Activated CD8-positive, alpha-beta memory T cell treated with anti-CD3 and anti-CD28 coated beads, Interleukin-2, amount 50 U/mL, for 24 hours (primary cell): ENCODE data around the gene ACTR3C.

Experiments used
- DNase-seq: peaks from one replicate; pipeline ENCODE4 v3.0.0-alpha.2; 2020; ENCODE audit errors: extremely low read depth

ACTR3C gene

DNA sequence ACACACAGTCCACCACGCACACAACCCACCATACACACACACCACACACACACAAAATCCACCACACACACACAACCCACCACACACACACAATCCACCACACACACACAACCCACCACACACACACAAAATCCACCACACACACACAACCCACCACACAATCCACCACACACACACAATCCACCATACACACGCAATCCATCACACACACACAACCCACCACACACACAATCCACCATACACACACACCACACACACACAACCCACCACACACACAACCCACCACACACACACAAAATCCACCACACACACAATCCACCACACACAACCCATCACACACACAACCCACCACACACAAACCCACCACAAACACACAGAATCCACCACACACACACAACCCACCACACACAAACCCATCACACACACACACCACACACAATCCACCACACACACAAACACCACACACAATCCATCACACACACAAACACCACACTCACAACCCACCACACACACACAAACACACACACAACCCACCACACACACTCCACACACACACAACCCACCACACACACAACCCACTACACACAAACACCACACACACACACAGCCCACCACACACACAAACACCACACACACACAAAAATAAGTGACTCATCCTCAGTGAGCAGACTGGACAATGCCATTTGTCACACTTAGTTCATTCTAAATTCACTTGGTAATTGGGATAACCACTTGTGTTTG, 36.4 kb upstream of the ACTR3C start:
- DNase-seq, result no peak

GRCh38 chr7:150358988-150359621, 35.8 kb upstream of the ACTR3C start:
- no peak for DNase-seq

GRCh38 chr7:150358433-150358832, 35.1 kb upstream of the ACTR3C start:
- no peak for DNase-seq

DNA sequence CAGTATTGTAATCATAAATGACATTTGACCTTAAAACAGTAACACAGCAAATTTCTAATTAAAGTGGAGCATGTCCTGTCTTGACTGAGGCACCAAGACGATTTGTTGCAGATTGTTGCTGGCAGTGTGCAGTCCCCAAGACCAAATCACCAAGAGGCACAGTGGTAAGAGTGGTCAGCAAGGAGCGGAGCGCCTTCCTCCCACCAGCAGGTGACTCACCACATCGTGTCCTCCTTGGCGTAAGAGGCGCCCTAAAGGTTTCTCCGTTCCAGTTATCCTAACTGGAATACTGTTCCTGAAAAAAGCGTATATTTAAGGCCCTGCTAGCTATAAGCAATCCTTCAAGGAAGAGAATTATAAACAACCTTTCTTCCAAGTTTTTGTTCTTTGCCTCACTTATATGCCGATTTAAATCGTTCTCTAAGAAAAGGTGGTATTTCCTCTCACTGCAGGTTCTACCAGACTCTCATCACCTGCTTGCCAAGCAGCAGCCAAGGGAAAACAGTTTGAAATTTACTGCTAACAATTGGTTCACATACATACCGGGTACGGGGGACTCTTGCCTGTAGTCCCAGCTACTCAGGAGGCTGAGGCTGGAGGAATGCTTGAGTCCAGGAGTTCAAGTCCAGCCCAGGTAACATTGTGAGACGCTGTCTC, 34.6 kb upstream of the ACTR3C start:
- no peak for DNase-seq

- DNase-seq, result no peak
These were observed 33.9 kb upstream of the ACTR3C start for GRCh38 chr7:150357270-150357669.

DNA sequence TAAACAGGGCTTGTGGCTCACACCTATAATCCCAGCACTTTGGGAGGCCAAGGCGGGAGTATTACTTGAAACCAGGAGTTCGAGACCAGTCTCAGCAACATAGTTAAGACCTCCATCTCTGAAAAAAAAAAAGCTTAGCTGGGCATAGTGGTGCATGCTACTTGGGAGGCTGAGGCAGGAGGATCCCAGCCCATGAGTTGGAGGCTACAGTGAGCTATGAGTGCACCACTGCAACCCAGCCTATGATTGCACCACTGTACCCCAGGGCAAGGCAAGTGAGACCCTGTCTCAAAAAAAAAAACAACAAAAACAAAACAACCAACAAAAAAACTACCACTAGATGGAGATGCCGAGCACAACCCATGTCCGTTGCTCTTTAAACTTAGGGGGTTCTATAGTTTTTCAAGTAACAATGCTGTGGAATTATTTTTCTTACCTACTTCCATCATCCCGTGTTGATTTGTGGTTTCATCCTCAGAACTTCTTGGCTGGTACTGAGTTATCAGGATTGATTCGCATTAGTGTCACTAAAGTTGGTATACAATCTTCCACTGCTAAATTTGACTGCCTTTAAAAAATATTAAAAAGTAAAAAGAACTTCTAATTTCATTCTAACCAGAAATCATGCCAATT, 33.0 kb upstream of the ACTR3C start:
- no peak for DNase-seq

DNA sequence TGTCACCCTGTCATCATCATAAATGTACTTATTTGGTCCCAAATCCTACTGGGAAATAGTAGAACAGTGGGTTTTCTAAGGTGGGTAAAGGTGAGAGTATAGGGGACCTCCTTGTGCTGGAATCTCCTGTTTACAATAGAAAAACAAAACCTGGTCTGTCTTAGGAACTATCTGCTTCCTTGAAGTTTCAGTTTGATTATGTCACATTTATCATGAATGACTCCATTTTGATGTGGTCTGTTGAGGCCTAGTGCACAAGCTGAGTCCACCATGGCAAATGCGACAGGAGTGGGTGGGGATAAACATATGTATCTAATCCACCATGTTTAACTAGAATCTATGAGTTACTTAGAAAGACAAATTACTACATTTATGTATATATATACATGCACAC, 32.3 kb upstream of the ACTR3C start:
- no peak for DNase-seq

DNA sequence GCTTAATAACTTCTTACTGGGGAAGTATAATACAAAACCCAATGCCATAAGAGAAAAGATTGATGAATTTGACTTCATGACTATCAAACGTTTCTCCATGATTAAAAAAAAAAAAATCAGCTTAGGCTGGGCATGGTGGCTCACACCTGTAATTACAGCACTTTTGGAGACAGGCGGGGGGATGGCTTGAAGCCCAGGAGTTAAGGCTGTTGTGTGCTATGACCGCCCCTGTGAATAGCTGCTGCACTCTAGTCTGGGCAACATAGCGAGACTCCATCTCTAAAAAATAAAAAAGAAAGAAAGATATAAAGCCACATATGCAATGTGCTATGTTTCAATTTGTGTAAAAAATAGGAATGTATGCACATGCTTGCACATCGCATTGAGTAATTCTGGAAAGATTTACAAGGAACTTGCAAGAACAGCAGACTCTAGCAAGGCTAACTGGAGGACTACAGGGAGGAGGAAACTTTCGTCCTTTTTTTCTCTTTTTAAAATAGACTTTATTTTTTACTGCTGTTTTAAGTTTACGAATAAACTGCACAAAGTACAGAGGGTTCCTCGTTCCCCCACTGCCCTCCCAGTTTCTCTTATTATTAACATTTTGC, 28.3 kb upstream of the ACTR3C start:
- no peak for DNase-seq

DNA sequence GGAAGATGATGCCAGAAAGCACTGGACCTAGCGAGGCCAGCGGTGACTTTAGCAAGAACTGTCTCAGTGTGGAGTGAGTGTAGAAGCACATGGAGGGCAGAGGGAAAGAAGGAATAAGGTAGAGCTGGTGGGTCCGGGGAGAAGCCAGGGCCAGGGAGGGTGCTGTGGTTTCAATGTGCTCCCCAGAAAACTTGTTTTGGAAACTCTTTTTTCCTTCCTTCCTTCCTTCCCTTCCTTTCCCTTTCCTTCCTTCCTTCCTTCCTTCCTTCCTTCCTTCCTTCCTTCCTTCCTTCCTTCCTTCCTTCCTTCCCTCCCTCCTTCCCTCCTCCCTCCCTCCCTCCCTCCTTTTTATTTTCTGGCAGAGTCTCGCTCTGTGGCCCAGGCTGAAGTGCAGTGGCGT, 23.6 kb upstream of the ACTR3C start:
- no peak for DNase-seq

- no peak for DNase-seq
These were observed 21.7 kb upstream of the ACTR3C start for GRCh38 chr7:150345012-150345411.

DNA sequence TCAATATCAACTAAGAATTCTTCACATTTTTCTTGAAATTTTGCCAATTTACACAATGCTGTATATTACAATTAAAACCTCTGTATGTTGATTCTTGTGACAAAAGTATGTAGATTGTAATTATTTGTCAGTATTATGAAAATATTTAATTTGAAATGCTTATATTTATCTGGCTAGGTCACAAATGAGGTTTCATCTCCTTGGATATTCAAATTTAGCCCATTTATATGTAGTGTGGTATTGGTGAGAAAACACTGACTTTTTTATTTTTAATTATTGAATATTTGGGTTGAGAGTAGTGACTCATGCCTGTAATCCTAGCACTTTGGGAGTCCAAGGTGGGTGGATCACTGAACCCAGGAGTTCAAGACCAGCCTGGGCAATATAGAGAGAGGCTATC, 21.0 kb upstream of the ACTR3C start:
- DNase-seq, result no peak

DNA sequence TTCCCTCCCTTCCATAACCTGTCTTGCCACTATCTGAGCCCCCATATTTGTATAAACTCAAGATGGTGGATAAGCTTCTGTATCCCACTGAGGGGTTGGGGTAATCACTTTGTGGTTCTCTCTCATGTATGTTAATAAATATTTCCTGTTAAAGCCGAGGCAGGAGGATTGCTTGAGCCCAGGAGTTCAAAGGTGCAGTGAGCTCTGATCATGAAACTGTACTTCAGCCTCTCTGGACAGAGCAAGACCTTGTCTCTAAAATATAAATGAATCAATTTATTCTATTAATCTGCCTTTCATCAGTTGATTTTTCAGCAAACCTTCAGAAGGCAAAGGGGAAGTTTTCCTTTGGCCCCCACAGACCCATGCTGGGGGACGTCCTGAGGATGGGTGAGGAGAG, 19.9 kb upstream of the ACTR3C start:
- DNase-seq, result no peak

- no peak for DNase-seq
These were observed 18.7 kb upstream of the ACTR3C start for GRCh38 chr7:150342121-150342408.

DNA sequence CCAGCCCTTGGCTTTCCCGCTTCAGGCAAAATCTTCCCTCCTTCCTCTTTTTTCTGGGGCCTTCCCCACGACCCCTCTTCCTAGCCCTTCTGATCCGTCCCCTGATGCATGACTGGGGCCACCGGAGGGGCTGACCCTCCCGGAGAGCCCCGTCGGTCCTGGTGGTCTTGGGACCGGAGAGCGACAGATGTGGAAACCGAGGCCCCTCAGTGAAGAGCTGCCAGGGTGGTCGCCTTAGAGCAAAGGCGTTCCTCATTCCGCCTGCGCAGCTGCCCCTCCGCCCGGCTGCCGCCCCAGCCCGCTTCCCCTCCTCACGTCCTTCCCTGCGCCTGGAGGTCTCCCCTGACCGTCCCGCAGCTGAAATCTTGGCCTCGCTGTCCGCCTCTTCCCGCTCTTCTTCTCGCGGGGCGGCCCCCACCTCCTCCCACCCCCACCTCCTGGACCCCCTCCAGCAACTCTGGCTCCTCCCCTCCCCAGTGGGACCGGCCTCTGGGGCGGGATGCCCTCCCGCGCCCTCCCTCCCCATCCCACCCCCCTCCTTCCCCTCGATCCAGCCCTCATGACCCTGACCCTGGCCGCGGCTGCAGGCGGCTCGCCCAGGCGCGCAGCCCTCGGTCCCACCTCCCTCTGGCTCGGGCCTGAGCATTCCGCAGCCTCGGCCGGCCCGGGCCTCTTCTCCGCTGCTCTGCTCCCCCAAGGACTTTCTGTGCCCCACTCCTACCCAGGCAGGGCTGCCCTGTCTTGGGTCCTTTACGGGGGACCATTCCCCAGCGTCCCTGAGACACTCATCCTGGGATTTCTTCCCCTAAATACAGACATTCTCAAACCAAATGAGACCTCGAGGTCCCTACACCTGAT, 18.1 kb upstream of the ACTR3C start, which contains the start of gene RARRES2:
Gene RARRES2 (minus strand): TSS at position 367 of the 858 bp plus-strand sequence. CDS start 1,020 bp downstream, outside the sequence.
- DNase-seq, result no peak

DNA sequence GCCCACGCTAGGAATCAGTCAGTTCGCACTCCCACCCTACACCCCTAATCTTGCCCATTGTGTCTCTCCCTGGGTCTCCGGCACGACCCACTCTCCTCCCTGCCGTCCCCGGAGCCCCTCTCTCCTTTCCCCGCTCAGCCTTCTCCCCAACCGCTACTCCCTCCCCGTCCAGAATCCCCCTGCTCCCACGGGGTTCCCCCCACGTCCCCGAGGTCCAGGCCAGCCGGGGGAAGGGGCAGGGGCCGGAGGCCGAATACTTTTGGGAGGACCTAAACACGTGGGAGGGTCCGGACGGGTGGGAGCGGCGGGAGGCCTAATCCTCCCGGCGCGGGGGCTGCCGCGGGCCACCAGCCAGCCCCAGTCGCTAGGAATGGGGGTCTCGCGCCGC, 17.5 kb upstream of the ACTR3C start:
- DNase-seq, result no peak

- DNase-seq, result no peak
These were observed 16.8 kb upstream of the ACTR3C start for GRCh38 chr7:150340024-150340749.

DNA sequence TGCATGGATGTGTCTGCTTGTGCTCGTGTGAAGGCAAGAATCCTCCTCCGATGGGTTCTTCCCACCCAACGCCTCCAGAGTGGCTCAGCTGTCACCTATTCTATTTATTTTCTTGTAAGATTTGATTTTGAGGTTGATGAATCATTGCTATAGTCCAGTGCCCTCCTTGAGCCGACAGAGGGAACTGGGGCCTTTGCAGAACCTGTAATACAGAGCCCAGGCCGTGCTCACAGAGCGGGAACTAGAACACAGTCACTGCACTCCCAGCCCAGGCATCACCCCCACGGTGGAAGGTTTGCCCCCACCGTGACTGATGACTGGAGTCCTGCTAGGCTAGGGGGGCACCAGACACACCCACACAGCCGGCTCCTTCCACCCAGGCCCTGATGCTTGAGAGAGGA, 16.1 kb upstream of the ACTR3C start:
- DNase-seq, result no peak

DNA sequence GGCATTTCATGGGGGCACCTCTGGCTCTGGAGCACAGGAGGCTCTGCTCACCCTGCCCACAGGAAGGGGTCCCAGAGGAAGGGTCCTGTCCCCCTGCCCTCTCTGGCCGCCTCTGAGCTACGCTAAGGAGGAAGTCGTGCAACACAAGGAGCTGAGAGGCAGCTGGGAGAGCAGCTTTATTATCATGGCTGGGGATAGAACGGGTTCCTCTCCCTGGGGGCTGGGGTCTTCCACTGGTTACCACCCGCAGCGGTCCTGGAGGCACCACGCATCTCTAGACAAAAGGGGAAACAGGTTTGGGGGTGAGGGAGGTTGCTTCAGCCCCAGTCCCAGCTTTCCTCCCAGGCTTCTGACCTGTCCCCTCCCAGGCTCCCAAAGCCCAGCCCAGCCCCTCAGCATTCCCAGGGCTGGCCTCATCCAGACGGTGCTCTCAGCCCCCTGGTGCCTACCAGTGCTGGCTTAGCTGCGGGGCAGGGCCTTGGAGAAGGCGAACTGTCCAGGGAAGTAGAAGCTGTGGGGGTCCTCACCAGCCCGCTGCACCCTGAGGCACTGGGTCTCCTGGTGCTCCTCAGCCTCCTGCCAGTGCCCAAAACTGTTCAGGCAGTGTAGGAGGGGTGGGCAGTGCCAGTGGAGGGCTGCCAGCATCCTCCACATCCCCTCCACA, 15.0 kb upstream of the ACTR3C start:
- DNase-seq, result no peak

GRCh38 chr7:150337659-150338081, 14.3 kb upstream of the ACTR3C start:
- DNase-seq, result no peak

DNA sequence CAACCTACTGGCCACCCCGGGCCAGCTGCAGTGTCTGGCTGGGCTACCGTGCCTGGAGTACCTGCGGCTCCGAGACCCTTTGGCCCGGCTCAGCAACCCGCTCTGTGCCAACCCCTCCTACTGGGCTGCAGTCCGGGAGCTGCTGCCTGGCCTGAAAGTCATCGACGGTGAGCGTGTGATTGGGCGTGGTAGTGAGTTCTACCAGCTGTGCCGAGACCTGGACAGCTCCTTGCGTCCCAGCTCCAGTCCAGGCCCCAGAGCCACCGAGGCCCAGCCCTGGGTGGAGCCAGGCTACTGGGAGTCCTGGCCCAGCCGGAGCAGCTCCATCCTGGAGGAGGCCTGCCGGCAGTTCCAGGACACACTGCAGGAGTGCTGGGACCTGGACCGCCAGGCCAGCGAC, 13.8 kb upstream of the ACTR3C start:
- DNase-seq, result no peak
